Activated T-cell treated with anti-CD3 and anti-CD28 coated beads, Interleukin-2, amount 50 U/mL, for 48 hours (primary cell): ENCODE measurements around the gene TMEM235.

Experiments
- DNase-seq, 2 experiments: peaks; one replicate each; pipeline ENCODE4 v3.0.0-alpha.2; 2020

TMEM235 gene

GRCh38 chr17:78255953-78256706 is 24.7 kb downstream of the TMEM235 start:
- DNase-seq = no peak

- no peak for DNase-seq
Measured at GRCh38 chr17:78256707-78257591, 25.5 kb downstream of the TMEM235 start.

GRCh38 chr17:78257810-78258322 is 26.4 kb downstream of the TMEM235 start:
- peak; percentile 49 to 53 for DNase-seq

GRCh38 chr17:78258323-78259191 is 27.1 kb downstream of the TMEM235 start:
- peak; percentile 80 to 83 for DNase-seq

GRCh38 chr17:78259192-78259554 is 27.7 kb downstream of the TMEM235 start:
- DNase-seq = no peak

- DNase-seq = peak; percentile 58 to 59
Measured at GRCh38 chr17:78263063-78263735, 31.8 kb downstream of the TMEM235 start.

GRCh38 chr17:78263736-78264340 is 32.4 kb downstream of the TMEM235 start:
- DNase-seq = no peak

- no peak for DNase-seq
Measured at GRCh38 chr17:78264590-78264989, 33.2 kb downstream of the TMEM235 start.

- no peak for DNase-seq
Measured at GRCh38 chr17:78265121-78265520, 33.7 kb downstream of the TMEM235 start.

GRCh38 chr17:78266231-78266631 is 34.8 kb downstream of the TMEM235 start:
- no peak for DNase-seq

GRCh38 chr17:78266771-78267170 is 35.3 kb downstream of the TMEM235 start:
- no peak for DNase-seq

- no peak for DNase-seq
Measured at GRCh38 chr17:78267253-78268073, 36.0 kb downstream of the TMEM235 start.

GRCh38 chr17:78268191-78268874 is 36.9 kb downstream of the TMEM235 start:
- DNase-seq = no peak

GRCh38 chr17:78268951-78269905 is 37.8 kb downstream of the TMEM235 start:
- DNase-seq = no peak

- no peak for DNase-seq
Measured at GRCh38 chr17:78269955-78270381, 38.5 kb downstream of the TMEM235 start.

GRCh38 chr17:78271419-78272170 is 40.2 kb downstream of the TMEM235 start:
- no peak for DNase-seq

GRCh38 chr17:78272181-78272913 is 40.9 kb downstream of the TMEM235 start:
- peak; percentile 66 to 74 for DNase-seq

GRCh38 chr17:78272914-78273258 is 41.5 kb downstream of the TMEM235 start:
- DNase-seq = no peak
